K562 (cell line): Measurements from ENCODE around the gene CCN2. TPM values are rescaled to one million over a fixed set of nuclear protein-coding genes. Genes with fewer than 3 reads are reported as not detected.

Experiments used
- CBX3 ChIP-seq, 2 experiments: IDR thresholded peaks; 1 replicate in 1 of 2; 2 replicates in 1 of 2; pipeline ENCODE4 v1.6.1; 2012; ENCODE audit warnings: inconsistent platforms in 2 of 2, low read length in 2 of 2, borderline replicate concordance in 1 of 2, control low read depth in 1 of 2
- EHMT2 ChIP-seq: fragments of 450-650 bp; IDR thresholded peaks from 2 replicates; pipeline ENCODE4 v1.6.1; 2018; ENCODE audit warnings: antibody characterized with exemption
- FOXA3 ChIP-seq, 2 experiments: fragments of 450-650 bp in 1 of 2; sonication (generic) in 1 of 2; formaldehyde crosslinking; IDR thresholded peaks in 1 of 2; conservative IDR thresholded peaks in 1 of 2; 2 replicates each; pipeline versions ENCODE4 v1.4.0 to v1.8.0; 2020 to 2022; ENCODE audit warnings: mild to moderate bottlenecking in 2 of 2, missing genetic modification reagents in 1 of 2
- MGA ChIP-seq: fragments of 450-650 bp; IDR thresholded peaks from 2 replicates; pipeline ENCODE4 v1.6.1; 2016; ENCODE audit warnings: mild to moderate bottlenecking, moderate library complexity
- PTTG1 ChIP-seq: fragments of 450-650 bp; IDR thresholded peaks from 2 replicates; pipeline ENCODE4 v1.6.1; 2016; ENCODE audit warnings: low read depth, mild to moderate bottlenecking, missing genetic modification characterization, missing compliant biosample characterization
- TBL1XR1 ChIP-seq, 2 experiments: IDR thresholded peaks; 2 replicates each; pipeline ENCODE4 v1.6.1; 2012; ENCODE audit warnings: improper control_type of control experiment in 2 of 2, low read length in 2 of 2, mild to moderate bottlenecking in 1 of 2
- TEAD1 ChIP-seq, 2 experiments: fragments of 450-650 bp in 1 of 2; sonication (generic) in 1 of 2; formaldehyde crosslinking; IDR thresholded peaks; 2 replicates each; pipeline versions ENCODE4 v1.4.0 to v1.8.0; 2020 to 2022; ENCODE audit warnings: mild to moderate bottlenecking in 2 of 2, missing genetic modification reagents in 1 of 2
- TGIF2 ChIP-seq: sonication (generic); formaldehyde crosslinking; IDR thresholded peaks from 2 replicates; pipeline ENCODE4 v1.8.1; 2022; ENCODE audit warnings: mild to moderate bottlenecking, missing genetic modification reagents, moderate library complexity
- ZNF140 ChIP-seq: fragments of 250-450 bp; sonication (Bioruptor Pico); IDR thresholded peaks from 2 replicates; pipeline ENCODE4 v1.8.0; 2021; ENCODE audit warnings: moderate library complexity, mild to moderate bottlenecking, inconsistent platforms
- ZNF253 ChIP-seq: fragments of 250-450 bp; sonication (Bioruptor Pico); conservative IDR thresholded peaks from 2 replicates; pipeline ENCODE4 v1.6.1; 2021; ENCODE audit warnings: mild to moderate bottlenecking
- ZNF280A ChIP-seq: fragments of 450-650 bp; IDR thresholded peaks from 2 replicates; pipeline ENCODE4 v1.6.1; 2018; ENCODE audit warnings: mild to moderate bottlenecking, low read depth; ENCODE audit not compliant: partially characterized antibody
- polyA plus RNA-seq, 8 experiments: library from polyadenylated mRNA; depleted of rRNA in 4 of 8; stranded (reverse) in 5 of 8; unstranded in 3 of 8; fragments of >200 nt; fragmentation: Nextera tagmentation in 2 of 8; fragmentation: Illumina TruSeq in 1 of 8; extraction: Ambion mirVana in 2 of 8; extraction: Trizol in 1 of 8; gene quantifications; 2 replicates each; pipeline versions ENCODE4 v1.2.1 to v1.2.3, GENCODE V29; 2011 to 2014; ENCODE audit warnings: inconsistent platforms in 1 of 8, missing spikeins in 1 of 8
- total RNA-seq, 7 experiments: library from RNA; depleted of rRNA in 6 of 7; stranded (reverse); fragments of >200 nt in 6 of 7; fragmentation: Illumina TruSeq in 2 of 7; extraction: Trizol in 2 of 7; gene quantifications; 2 replicates each; pipeline versions ENCODE4 v1.2.1 to v1.2.3, GENCODE V29; 2011 to 2021; ENCODE audit warnings: low replicate concordance in 1 of 7

Gene CCN2
- total and polyA plus RNA-seq, 9 of the 15 experiments (the other 6 are each of a cell fraction or from before 2014, with no cell fraction given): 0.40 TPM; not detected in 8

- TF ChIP-seq MGA (no peak), TEAD1 (CRISPR knock-in tag; IDR thresholded peaks at IDR 0.05) (no peak), FOXA3 (CRISPR knock-in tag; conservative IDR thresholded peaks at IDR 0.05 in 1 of 2, IDR thresholded peaks at IDR 0.05 in 1 of 2) (no peak), ZNF253 (CRISPR knock-in tag) (no peak), TBL1XR1 (IDR thresholded peaks at IDR 0.05; ENCODE audit: low read length in 2 of 2) (no peak), ZNF280A (no peak), TGIF2 (CRISPR knock-in tag) (no peak), ZNF140 (CRISPR knock-in tag) (no peak), CBX3 (IDR thresholded peaks at IDR 0.05; ENCODE audit: borderline replicate concordance in 1 of 2, low read length in 2 of 2) (no peak), EHMT2 (no peak), PTTG1 (tag) (no peak)
Observed at GRCh38 chr6:131949909-131950766, 1.0 kb downstream of the CCN2 start (continued).
